Measurements from ENCODE around the gene UBE2J2. TPM values are rescaled to one million over a fixed set of nuclear protein-coding genes. Genes with fewer than 3 reads are reported as not detected.
"Not testable (repeated sequence)": the region's sequence is repeated elsewhere in the genome, so short reads cannot be mapped to it uniquely, and the experiment has no call there.

The UBE2J2 gene
- total and polyA plus RNA-seq, 9 donors: 29.6 to 48.3 (median 41.3) TPM

DNA sequence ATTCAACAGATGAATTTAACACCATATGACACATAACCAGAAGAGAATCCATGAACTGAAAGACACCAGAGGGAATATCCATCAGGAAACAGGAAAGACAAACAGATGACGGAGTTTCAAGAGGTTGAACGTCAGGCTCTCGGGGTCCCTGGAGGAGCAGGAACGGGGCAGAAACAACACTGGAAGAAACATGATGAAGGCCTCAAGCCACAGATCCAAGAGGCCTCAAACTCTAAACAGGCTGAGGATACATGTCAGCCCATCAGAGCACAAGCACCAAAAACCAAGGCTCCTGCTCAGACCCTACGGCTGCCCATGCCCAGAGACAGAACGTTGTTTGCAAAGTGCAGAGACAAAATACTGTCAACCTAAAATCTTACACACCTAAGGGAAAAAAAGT, 43.8 kb upstream of the UBE2J2 start:
- WGBS (ENCODE audit: insufficient coverage): 52% methylated on average over 4 of the region's 6 CpGs
- peaks cover 4% of the 10 kb centered on the region for H3K4me1 ChIP-seq (ENCODE audit: control insufficient read depth, insufficient read depth, low read length)

DNA sequence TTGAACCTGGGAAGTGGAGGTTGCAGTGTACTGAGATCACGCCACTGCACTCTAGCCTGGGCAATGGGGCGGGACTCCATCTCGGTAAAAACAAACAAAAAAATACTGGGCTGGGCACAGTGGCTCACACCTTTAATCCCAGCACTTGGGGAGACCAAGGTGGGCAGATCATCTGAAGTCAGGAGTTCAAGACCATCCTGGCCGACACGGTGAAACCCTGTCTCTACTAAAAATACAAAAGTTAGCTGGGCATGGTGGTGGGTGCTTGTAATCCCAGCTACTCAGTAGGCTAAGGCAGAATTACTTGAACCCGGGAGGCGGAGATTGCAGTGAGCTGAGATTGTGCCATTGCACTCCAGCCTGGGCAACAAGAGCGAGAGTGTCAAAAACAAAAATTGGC, 42.5 kb upstream of the UBE2J2 start:
- H3K4me1 ChIP-seq (ENCODE audit: control insufficient read depth, insufficient read depth, low read length); H3K27ac ChIP-seq (ENCODE audit: low read length); H3K27me3 ChIP-seq (ENCODE audit: control insufficient read depth, insufficient read depth, low read length); H3K4me3 ChIP-seq (ENCODE audit: low read length); DNase-seq; H3K9me3 ChIP-seq (replicated peaks; ENCODE audit: control insufficient read depth, low read depth, low read length): not testable (repeated sequence)
- H3K36me3 ChIP-seq (ENCODE audit: control insufficient read depth, insufficient read depth, low read length): peaks cover 71% of the 10 kb centered on the region
- WGBS (ENCODE audit: insufficient coverage): 86% methylated on average over 7 of the region's 8 CpGs

More for the DNA sequence above, 43.8 kb upstream of the UBE2J2 start:
- Histone ChIP-seq H3K27ac (ENCODE audit: low read length) (no peak overlapping the region), H3K4me3 (ENCODE audit: low read length) (no peak overlapping the region), H3K36me3 (ENCODE audit: control insufficient read depth, insufficient read depth, low read length) (peaks cover 70% of the 10 kb centered on the region), H3K9me3 (replicated peaks; ENCODE audit: control insufficient read depth, low read depth, low read length) (no peaks in the 10 kb centered on the region), H3K27me3 (ENCODE audit: control insufficient read depth, insufficient read depth, low read length) (no peaks in the 10 kb centered on the region)
- no peak for DNase-seq

DNA sequence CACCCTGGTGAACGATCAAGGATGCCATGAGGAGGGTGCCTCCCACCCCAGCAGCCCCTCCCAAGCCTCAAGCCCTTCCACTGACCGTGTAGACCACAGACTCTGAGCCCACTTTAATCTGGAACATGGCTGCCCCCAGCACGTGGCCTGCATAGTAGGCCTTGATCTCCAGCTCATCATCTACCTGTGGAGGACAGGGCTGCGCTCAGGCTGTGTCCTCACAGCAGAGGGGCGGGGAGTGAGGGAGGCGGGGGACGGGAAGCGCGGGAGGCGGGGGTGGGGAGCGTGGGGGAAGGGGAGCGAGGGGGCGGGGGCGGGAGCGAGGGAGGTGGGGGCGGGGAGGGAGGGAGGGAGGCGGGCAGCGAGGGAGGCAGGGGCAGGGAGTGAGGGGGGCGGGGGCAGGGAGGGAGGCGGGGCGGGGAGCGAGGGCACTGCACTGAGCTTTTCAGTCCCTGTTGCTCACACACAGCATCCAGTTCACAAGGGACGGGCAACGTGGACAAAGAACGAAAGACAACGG, 41.8 kb upstream of the UBE2J2 start:
- Histone ChIP-seq H3K4me1 (ENCODE audit: control insufficient read depth, insufficient read depth, low read length) (peaks cover 4% of the 10 kb centered on the region), H3K27ac (ENCODE audit: low read length) (no peak overlapping the region), H3K4me3 (ENCODE audit: low read length) (no peak overlapping the region), H3K36me3 (ENCODE audit: control insufficient read depth, insufficient read depth, low read length) (peaks cover 70% of the 10 kb centered on the region), H3K9me3 (replicated peaks; ENCODE audit: control insufficient read depth, low read depth, low read length) (no peaks in the 10 kb centered on the region), H3K27me3 (ENCODE audit: control insufficient read depth, insufficient read depth, low read length) (no peaks in the 10 kb centered on the region)
- 42% methylated on average over 6 of the region's 26 CpGs for WGBS (ENCODE audit: insufficient coverage)
- no peak for DNase-seq

DNA sequence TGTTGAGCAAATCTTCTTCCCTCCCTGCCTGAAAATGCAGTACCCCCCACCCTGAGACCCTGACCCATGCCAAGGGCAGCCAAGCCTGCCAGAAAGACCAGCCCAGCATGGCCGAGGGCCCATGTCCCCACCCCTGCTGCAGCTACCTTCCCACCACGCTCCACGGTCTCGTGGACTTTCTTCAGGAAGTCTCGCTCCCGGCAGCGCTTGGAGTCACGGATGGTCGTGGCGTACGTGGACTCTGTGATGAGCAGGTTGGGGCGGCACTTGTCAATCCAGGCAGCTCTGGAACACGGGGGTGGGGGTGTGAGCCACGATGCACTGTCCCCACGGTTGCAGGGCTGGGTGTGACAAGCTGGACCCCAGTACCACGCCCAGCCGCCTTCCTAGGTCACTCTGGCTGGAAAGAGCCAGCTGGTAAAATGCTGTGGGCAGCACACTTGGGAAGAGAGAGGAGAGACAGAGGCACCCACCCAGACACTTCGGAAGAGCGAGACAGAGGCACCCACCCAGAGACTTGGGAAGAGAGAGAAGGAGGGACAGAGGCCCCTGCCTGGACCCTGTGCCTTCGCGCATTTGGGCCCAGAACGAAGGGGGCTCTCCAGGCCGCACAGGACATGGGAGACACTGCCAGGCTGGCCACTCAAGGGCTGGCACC, 41.2 kb upstream of the UBE2J2 start:
- no peak overlapping the region for H3K4me3 ChIP-seq (ENCODE audit: low read length)
- no peak for DNase-seq
- H3K4me1 ChIP-seq (ENCODE audit: control insufficient read depth, insufficient read depth, low read length): peaks cover 8% of the 10 kb centered on the region
- no peak overlapping the region for H3K27ac ChIP-seq (ENCODE audit: low read length)
- peaks cover 70% of the 10 kb centered on the region for H3K36me3 ChIP-seq (ENCODE audit: control insufficient read depth, insufficient read depth, low read length)
- H3K27me3 ChIP-seq (ENCODE audit: control insufficient read depth, insufficient read depth, low read length): no peaks in the 10 kb centered on the region
- 90% methylated on average over 21 of the region's 23 CpGs for WGBS (ENCODE audit: insufficient coverage)
- H3K9me3 ChIP-seq (replicated peaks; ENCODE audit: control insufficient read depth, low read depth, low read length): no peaks in the 10 kb centered on the region

DNA sequence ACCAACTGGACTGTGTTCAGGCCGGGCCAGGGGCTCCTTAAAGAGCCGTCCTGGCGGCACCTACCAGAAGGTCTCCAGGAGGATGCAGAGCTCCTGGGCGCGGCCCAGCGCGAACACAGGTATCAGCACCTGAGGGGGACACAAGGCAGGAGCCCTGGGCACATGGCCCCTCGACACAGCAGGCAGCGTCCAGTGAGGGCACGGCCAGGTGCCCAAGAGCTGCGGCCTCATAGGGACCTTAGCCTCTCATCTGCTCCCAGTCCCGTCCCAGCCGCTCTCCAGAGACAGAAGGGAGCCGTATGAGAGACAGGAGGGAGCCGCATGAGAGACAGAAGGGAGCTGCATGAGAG, 40.6 kb upstream of the UBE2J2 start:
- Histone ChIP-seq H3K9me3 (replicated peaks; ENCODE audit: control insufficient read depth, low read depth, low read length) (no peaks in the 10 kb centered on the region), H3K4me1 (ENCODE audit: control insufficient read depth, insufficient read depth, low read length) (peaks cover 14% of the 10 kb centered on the region), H3K4me3 (ENCODE audit: low read length) (no peak overlapping the region), H3K36me3 (ENCODE audit: control insufficient read depth, insufficient read depth, low read length) (peaks cover 66% of the 10 kb centered on the region), H3K27me3 (ENCODE audit: control insufficient read depth, insufficient read depth, low read length) (no peaks in the 10 kb centered on the region), H3K27ac (ENCODE audit: low read length) (no peak overlapping the region)
- 89% methylated on average over 14 of the region's 15 CpGs for WGBS (ENCODE audit: insufficient coverage)
- no peak for DNase-seq

DNA sequence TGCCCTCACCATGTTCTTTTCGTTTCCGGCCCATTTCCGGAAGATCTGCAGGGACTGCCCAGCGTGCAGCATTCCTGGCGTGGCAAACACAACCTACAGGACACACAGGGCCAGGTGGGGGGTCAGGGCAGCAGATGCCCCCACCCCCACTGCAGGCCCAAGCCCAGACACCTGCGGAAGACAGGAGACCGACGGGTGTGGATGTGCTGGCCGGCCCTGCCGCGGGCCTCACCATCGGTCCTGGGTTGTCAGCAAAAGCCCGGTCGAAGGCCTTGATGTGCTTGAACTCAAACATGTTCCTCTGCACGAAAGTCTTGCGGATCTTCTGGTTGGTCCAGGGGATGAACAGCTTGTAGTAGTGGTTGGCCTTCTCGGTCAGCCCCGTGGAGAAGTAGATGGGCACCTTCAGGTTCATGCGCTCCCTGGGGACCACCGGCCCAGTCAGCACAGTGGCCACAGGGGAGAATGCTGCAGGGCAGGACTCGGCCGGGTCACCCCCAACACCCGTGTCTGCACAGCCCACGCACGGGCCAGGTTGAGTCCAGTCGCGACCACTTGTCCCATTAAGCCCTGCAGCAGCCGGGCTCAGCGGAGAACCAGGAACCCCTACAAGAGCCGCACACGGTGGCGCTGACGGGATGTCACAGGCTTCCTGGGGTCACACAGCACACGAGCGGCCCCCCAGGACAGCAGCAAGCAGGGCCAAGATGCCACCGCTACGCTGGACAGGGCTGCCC, 40.0 kb upstream of the UBE2J2 start:
- no peak for DNase-seq
- Histone ChIP-seq H3K4me1 (ENCODE audit: control insufficient read depth, insufficient read depth, low read length) (peaks cover 19% of the 10 kb centered on the region), H3K9me3 (replicated peaks; ENCODE audit: control insufficient read depth, low read depth, low read length) (no peaks in the 10 kb centered on the region), H3K27me3 (ENCODE audit: control insufficient read depth, insufficient read depth, low read length) (no peaks in the 10 kb centered on the region), H3K36me3 (ENCODE audit: control insufficient read depth, insufficient read depth, low read length) (peaks cover 61% of the 10 kb centered on the region), H3K27ac (ENCODE audit: low read length) (no peak overlapping the region), H3K4me3 (ENCODE audit: low read length) (no peak overlapping the region)
- 86% methylated on average over 33 of the region's 37 CpGs for WGBS (ENCODE audit: insufficient coverage)

DNA sequence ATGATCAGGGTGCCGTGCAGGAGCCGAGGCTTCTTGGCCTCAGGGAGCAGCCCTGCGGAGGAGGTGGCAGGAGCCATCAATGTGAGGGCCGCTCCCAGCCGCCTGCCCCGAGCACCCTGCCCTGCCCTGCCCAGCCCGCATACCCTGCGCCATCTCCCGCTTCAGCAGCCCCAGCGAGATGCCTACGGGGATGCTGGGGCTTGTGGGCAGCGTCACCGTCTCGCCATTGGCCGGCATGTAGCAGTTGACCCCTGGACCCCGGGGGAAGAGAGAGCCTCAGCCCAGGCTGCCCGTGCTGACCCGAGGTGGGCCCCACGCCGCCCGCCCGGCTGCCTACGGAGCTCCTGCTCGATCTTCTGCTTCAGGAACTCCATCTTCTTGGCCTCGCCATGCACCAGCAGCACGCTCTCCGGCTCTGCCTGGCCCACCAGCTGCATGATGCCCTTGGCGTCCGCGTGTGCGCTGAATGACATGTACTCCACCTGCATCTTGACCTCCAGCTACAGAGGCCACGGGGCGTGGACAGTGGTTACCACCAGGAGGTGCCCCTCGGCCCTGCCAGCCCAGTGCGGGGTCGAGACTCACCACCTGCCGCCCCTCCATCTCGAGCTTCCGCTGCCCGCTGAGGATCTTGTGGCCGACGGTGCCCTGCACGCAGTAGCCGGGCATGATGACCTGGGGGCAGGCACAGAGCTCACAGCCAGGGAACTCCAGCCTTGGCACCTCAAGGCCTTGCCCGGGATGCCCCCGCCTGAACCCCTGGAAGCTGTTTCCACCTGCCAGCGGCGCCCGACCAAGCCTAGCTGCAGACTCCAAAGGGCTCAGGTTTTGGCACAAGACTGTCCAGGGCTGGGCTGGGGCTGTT, 39.0 kb upstream of the UBE2J2 start:
- H3K4me1 ChIP-seq (ENCODE audit: control insufficient read depth, insufficient read depth, low read length): peaks cover 15% of the 10 kb centered on the region
- peaks cover 56% of the 10 kb centered on the region for H3K36me3 ChIP-seq (ENCODE audit: control insufficient read depth, insufficient read depth, low read length)
- no peak overlapping the region for H3K27ac ChIP-seq (ENCODE audit: low read length)
- DNase-seq: no peak
- no peak overlapping the region for H3K4me3 ChIP-seq (ENCODE audit: low read length)
- H3K27me3 ChIP-seq (ENCODE audit: control insufficient read depth, insufficient read depth, low read length): no peaks in the 10 kb centered on the region
- WGBS (ENCODE audit: insufficient coverage): 89% methylated on average over 44 of the region's 49 CpGs
- H3K9me3 ChIP-seq (replicated peaks; ENCODE audit: control insufficient read depth, low read depth, low read length): no peaks in the 10 kb centered on the region

DNA sequence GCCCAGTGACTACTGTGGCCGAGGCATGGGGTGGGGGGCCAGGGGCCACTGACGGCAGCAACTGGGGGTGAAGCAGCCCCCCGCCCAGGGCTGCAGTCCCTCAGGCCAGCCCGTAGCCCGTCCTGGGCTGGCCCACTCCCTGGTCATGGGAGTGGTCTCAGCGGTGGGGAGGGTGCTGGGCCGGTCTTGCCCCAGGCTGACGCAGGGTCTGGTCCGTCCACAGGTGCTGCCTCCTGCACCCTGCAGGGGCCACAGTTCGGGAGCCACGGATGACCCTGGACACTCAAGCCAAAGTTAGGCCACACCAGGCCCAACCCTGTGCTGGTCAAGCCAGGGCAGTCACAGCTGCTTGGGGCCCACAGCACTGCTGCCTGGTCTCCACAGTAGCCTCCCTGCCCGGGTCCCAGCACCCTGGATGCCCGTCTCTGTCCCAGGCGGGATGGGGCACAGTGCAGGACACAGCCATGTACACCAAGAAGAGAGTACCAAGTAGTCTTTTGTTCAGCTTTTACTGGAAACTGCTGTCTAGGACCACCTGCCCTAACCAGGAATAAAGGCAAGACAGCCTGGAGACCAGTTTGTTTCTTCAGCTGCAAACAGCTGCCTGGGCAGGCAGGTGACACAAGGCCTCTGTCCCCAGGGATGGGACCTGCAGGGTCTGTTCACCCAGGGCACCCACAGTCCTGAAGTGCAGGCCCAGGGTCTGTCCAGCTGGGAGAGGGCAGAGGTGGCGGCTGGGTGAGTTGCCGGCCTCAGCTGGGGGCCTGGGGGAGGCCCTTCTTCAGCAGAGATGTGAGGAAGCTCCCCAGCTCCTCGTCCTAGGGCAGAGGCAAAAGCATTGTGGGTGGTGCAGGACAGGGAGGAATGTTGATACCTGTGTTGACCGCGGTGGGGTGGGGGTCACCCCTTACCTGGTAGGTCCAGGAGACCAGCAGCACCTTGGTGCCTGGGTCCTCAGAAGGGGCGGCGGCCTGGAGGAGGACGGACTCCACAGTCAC, 37.8 kb upstream of the UBE2J2 start:
- 86% methylated on average over 21 of the region's 22 CpGs for WGBS (ENCODE audit: insufficient coverage)
- Histone ChIP-seq H3K4me3 (ENCODE audit: low read length) (no peak overlapping the region), H3K4me1 (ENCODE audit: control insufficient read depth, insufficient read depth, low read length) (peaks cover 24% of the 10 kb centered on the region), H3K27ac (ENCODE audit: low read length) (no peak overlapping the region), H3K27me3 (ENCODE audit: control insufficient read depth, insufficient read depth, low read length) (no peaks in the 10 kb centered on the region), H3K36me3 (ENCODE audit: control insufficient read depth, insufficient read depth, low read length) (peaks cover 54% of the 10 kb centered on the region), H3K9me3 (replicated peaks; ENCODE audit: control insufficient read depth, low read depth, low read length) (no peaks in the 10 kb centered on the region)
- DNase-seq: no peak

DNA sequence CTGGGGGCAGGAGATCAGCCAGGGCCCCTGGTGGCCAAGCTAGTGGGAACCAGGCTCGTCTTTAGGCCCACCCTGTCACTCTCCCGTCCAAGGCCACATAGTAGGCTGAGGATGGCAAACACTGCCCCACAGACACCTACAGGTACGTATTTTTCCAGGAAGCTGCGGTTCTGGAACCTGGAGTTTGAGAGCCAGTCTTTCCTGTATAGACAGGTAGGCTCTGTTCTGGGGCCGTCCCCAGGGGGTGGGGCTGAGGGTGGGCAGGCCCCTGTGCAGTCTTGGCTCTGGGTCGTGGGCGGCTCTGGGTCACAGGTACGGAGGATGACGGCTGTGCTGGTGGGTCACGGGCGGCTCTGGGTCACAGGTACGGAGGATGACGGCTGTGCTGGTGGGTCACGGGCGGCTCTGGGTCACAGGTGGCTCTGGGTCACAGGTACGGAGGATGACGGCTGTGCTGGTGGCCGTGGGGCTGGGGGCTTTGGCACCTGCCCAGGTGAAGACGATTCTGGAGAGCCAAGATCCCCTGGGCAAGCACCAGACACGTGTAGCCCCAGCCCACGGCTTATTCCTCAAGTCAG, 36.9 kb upstream of the UBE2J2 start:
- H3K27me3 ChIP-seq (ENCODE audit: control insufficient read depth, insufficient read depth, low read length): no peaks in the 10 kb centered on the region
- no peak for DNase-seq
- no peak overlapping the region for H3K27ac ChIP-seq (ENCODE audit: low read length)
- H3K4me1 ChIP-seq (ENCODE audit: control insufficient read depth, insufficient read depth, low read length): peaks cover 32% of the 10 kb centered on the region
- peaks cover 54% of the 10 kb centered on the region for H3K36me3 ChIP-seq (ENCODE audit: control insufficient read depth, insufficient read depth, low read length)
- WGBS (ENCODE audit: insufficient coverage): 79% methylated on average over 17 of the region's 21 CpGs
- no peaks in the 10 kb centered on the region for H3K9me3 ChIP-seq (replicated peaks; ENCODE audit: control insufficient read depth, low read depth, low read length)
- no peak overlapping the region for H3K4me3 ChIP-seq (ENCODE audit: low read length)

All from muscle of leg (tissue), 11 donors.